ENCODE results near the gene FUT8.
"Not testable (repeated sequence)": the region's sequence is repeated elsewhere in the genome, so short reads cannot be mapped to it uniquely, and the experiment has no call there.

The FUT8 gene

GRCh38 chr14:65622703-65623102 is 210.2 kb downstream of the FUT8 start:
- no peak for DNase-seq (ENCODE audit: low read depth, low spot score)

GRCh38 chr14:65623759-65624158 is 211.2 kb downstream of the FUT8 start:
- DNase-seq (ENCODE audit: low read depth, low spot score): no peak

GRCh38 chr14:65627315-65627714 is 214.8 kb downstream of the FUT8 start:
- DNase-seq (ENCODE audit: low read depth, low spot score): no peak

- DNase-seq (ENCODE audit: low read depth, low spot score): no peak
These were observed 216.1 kb downstream of the FUT8 start for GRCh38 chr14:65628664-65629063.

- DNase-seq (ENCODE audit: low read depth, low spot score): no peak
These were observed 218.5 kb downstream of the FUT8 start for GRCh38 chr14:65631040-65631439.

- DNase-seq (ENCODE audit: low read depth, low spot score): no peak
These were observed 220.0 kb downstream of the FUT8 start for GRCh38 chr14:65632487-65632886.

- DNase-seq (ENCODE audit: low read depth, low spot score): not testable (repeated sequence)
These were observed 221.1 kb downstream of the FUT8 start for GRCh38 chr14:65633666-65634065.

- DNase-seq (ENCODE audit: low read depth, low spot score): no peak
These were observed 225.2 kb downstream of the FUT8 start for GRCh38 chr14:65637780-65638179.

GRCh38 chr14:65639216-65639615 is 226.7 kb downstream of the FUT8 start:
- no peak for DNase-seq (ENCODE audit: low read depth, low spot score)

GRCh38 chr14:65650826-65651225 is 238.3 kb downstream of the FUT8 start:
- DNase-seq (ENCODE audit: low read depth, low spot score): no peak

GRCh38 chr14:65656554-65656953 is 244.0 kb downstream of the FUT8 start:
- no peak for DNase-seq (ENCODE audit: low read depth, low spot score)

GRCh38 chr14:65658202-65658601 is 245.7 kb downstream of the FUT8 start:
- DNase-seq (ENCODE audit: low read depth, low spot score): no peak

- DNase-seq (ENCODE audit: low read depth, low spot score): no peak
These were observed 249.3 kb downstream of the FUT8 start for GRCh38 chr14:65661865-65662264.

- no peak for DNase-seq (ENCODE audit: low read depth, low spot score)
These were observed 251.9 kb downstream of the FUT8 start for GRCh38 chr14:65664436-65664835.

GRCh38 chr14:65676361-65677014 is 264.0 kb downstream of the FUT8 start:
- DNase-seq (ENCODE audit: low read depth, low spot score): no peak

- DNase-seq (ENCODE audit: low read depth, low spot score): no peak
These were observed 273.0 kb downstream of the FUT8 start for GRCh38 chr14:65685572-65685971.

GRCh38 chr14:65686761-65687160 is 274.2 kb downstream of the FUT8 start:
- no peak for DNase-seq (ENCODE audit: low read depth, low spot score)

GRCh38 chr14:65689070-65689469 is 276.5 kb downstream of the FUT8 start:
- DNase-seq (ENCODE audit: low read depth, low spot score): no peak

GRCh38 chr14:65692566-65692965 is 280.0 kb downstream of the FUT8 start:
- not testable (repeated sequence) for DNase-seq (ENCODE audit: low read depth, low spot score)

- DNase-seq (ENCODE audit: low read depth, low spot score): no peak
These were observed 284.3 kb downstream of the FUT8 start for GRCh38 chr14:65696801-65697200.

GRCh38 chr14:65703521-65703920 is 291.0 kb downstream of the FUT8 start:
- DNase-seq (ENCODE audit: low read depth, low spot score): no peak

GRCh38 chr14:65703996-65704395 is 291.5 kb downstream of the FUT8 start:
- no peak for DNase-seq (ENCODE audit: low read depth, low spot score)

GRCh38 chr14:65704437-65704836 is 291.9 kb downstream of the FUT8 start:
- DNase-seq (ENCODE audit: low read depth, low spot score): no peak

GRCh38 chr14:65704850-65705249 is 292.3 kb downstream of the FUT8 start:
- DNase-seq (ENCODE audit: low read depth, low spot score): no peak
